Stimulated activated CD8-positive, alpha-beta memory T cell treated with anti-CD3 and anti-CD28 coated beads, Interleukin-4, amount 100 ng/mL, for 24 hours (primary cell): ENCODE measurements around the gene DSCAM.

Experiments
- DNase-seq: peaks from one replicate; pipeline ENCODE4 v3.0.0-alpha.2; 2020; ENCODE audit warnings: low read depth

The DSCAM gene

DNA sequence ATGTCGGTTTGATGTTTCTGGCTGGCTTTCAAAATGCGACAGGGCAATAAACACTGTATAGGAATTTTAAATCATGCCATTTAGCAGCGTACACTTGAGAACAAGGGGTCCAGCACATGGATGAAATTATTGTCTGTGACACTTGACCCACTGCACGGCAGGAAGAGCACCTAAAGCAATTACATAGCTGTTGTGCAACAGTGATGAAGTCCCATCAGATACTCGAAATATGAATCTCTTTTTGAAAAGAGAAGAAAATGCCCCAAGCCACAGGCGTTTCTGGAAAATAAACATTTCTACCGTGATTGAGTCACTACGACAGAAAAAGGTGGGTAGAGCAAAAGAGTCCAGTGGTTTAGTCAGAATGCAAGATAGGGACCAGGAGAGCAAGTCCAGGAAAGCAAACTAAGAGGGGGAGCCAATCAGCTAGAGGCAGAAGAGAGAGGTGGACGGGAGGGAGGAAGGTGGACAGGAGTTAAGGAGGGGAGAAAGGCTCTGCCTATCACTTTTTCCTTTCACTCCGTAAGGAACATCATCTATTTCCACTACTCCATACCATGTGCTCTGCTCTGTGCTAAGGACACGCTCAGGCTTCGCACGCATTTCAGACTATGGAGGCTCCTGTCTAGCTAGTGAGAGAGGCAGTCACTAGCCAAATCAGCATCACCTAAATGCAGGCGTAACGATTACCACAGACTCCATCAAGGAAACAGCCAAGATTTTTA is 6.4 kb downstream of the DSCAM start:
- no peak for DNase-seq

DNA sequence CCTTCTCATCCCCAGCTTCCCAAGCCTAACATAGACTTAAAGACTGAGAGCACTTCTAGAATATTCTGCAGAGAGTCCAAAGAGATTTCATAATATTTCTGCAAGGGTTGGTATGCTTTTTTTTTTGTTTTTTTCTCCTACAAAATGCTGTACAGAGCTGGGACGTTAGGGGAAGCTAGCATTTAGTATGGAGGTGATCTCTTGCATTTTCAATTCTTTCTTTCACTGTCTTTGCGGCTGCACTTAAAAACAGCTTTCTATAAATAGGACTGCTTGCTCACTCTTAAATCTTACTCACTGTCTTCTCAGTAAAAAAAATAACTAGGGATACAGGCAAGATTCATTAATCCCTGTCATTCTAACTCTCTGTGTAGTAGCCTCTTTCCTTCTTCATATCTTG is 7.4 kb downstream of the DSCAM start:
- DNase-seq = no peak

DNA sequence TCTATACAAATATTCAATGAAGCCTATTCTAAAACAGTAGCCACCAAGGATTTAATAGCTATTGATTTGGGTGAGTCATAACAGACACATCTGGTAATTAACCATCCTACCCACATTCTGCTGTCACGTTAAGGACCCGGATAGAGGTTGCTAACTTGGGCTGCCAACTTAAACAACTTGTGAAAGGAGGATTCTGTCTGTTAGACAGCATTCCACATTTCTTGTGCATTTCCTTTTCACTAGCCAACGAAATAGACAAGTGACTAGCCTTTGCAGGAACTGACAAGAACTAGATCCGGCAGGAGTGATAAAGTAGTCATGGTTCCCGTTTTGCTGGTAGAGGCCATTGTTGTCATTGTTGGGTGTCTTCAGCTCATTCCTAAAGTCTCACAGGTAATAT is 9.5 kb downstream of the DSCAM start:
- no peak for DNase-seq

DNA sequence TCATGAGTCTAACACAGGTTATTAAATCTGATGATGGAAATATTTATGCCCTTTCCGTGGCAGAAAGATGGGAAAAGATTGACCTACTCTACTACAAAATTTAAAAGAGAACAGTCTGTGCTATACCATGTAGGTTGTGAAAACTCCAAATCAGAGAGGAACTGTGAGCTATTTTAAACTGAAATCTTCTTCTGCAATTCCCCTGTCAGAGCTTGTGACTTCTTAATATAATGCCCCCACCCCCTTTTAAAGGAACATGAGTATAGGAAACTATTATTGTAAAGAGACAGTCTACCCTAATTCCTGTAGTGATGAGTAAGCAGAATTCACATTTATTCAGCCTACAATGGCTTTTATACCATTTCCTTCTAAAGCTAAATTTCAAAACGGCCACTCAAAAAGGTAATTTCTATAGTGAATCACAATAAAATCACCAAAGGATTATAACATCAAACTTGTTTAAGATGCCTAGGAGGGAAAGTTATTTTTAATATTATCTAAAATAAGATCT is 11.7 kb downstream of the DSCAM start:
- DNase-seq = no peak

DNA sequence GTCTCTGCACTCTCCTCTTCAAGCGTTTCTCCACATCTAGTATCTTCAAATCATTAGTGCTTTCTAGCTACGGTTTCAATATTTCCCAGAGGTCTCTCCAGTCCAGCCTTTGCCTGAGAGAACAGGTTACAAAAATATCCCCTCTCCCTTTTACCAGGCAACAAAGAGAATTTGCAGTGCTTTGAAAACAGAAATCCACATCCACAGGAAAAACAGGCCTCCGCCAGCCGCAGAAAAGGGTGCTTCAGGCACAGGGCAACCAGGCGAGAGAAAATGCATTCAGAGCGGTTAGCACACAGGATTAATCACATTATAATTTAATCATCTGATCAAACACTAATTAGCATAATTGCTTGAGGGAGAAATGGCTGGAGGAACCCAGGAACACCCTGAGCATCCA is 13.8 kb downstream of the DSCAM start:
- DNase-seq = no peak

DNA sequence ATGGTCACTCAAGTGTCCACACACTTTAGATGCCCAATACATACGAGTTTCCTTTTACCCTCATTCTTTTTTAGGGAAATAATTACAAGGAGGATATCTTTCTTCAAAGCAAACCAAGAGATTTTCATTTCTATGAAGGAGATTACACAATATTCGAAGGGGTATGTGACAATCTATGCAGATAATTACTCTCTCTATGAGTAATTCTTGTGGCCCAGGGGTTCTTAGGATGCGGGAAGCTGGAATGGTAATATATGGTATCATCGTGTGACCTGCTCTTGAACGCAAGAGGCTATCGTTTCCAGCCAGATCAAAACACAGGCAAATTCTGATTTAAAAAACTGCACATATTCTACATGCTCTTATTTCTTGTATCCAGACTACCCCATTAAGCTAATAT is 14.6 kb downstream of the DSCAM start:
- no peak for DNase-seq

DNA sequence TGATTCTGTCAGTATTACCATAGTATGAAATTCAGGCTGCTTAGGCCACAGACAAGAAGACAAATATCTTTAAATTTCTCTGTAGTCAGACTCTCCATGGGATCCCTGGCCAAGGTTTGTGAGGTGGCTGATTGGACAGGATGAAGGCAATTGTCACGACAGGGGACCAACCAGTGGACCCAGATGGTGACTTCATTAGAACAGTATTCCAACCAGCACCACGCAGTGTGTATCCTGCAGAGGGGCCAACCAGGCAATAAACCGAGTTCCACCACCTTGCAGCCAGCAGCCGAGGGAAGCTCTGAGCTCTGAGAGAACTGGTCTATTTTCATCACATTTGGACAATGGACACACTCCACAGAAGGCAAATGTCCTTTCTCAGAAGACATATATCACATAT is 16.1 kb downstream of the DSCAM start:
- DNase-seq = no peak

DNA sequence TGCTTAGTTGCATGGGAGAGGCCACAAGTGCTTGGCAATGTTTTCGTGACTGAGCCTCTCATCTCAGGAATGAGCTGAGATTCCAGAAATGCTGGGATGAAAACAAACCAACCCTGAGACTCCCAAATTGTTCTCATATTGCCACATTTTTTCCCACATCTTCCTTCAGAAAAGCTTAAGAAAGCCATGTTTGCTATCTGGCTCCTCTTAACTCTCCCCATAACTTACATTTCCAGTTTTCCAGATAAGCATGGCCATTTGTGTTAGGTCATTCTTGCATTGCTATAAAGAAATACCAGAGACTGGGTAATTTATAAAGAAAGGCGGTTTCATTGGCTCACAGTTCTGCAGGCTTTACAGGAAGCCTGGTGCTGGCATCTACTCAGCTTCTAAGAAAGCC is 17.2 kb downstream of the DSCAM start:
- no peak for DNase-seq

DNA sequence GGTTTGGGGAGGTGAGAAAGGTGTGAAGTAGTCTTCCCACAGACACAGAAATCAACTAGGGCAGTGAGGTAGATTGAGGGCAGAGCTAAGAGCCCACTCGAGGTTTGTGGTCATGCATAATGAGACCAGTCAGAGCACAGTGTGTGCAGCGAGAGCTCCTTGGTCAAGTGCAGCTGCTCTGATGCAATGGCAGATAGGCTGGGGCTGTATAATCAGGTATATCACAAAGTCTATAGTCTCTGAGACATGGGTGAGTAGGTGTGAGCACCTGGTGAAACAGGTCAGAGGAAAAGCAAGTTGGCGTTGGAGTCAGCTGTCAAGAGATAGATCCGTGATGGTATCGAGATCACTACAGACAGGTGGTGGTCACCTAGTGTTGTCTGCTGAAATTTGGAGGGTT is 17.6 kb downstream of the DSCAM start:
- no peak for DNase-seq

DNA sequence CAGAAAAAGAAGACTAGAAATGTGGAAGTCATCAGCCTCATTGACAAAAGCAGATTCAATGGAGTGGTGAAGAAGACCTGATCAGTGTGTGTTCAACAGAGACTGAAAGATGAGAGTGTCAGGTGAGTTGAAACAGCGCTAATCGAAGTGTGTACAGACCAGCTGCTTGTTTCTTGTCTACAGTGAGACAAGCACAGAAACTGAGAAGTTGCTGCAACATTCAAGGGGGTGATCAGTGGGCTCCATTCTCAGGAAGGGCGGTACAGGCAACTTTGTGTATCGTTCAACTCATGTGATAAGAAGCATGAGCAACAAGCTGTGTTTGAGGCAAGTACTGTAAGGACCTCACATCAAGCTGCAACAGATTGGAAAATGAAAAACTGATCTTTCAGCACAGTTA is 19.4 kb downstream of the DSCAM start:
- DNase-seq = no peak

DNA sequence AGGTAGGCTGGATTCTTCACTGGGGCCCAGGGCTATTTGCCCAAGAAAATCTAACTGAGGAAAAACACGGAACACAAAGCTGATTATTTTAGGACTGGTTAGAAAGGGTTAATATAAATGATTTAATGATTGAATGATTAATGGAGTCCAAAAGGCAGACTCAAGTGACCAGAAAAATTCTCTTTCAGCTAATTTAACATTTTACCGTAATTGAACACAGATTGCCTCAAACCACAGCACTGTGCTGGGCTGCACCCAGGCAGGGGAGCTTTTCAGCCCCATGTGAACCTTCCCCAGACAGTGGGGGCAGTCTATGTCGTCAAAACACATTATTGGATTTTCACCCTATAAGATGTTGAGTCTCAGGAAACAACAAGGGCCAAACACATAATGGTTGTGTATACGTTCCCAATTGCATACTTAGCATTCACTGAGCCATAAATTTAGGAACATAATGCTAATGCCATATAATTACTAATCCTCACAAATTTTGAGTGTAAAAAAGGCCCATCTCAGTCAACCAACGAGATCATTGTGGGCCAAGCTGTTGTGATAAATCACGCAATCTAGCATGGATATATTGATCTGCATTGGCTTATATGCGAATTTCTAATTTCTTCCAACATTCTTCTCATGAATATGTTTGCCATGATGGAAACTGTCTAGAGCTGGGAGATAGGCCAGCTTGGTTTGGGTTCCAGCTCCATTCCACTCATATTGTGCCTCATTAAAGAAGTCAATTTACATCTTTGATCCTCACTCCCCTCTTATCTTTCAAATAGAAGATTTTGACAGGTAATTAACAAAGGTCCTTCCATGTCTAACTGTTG is 27.7 kb downstream of the DSCAM start:
- DNase-seq = no peak

DNA sequence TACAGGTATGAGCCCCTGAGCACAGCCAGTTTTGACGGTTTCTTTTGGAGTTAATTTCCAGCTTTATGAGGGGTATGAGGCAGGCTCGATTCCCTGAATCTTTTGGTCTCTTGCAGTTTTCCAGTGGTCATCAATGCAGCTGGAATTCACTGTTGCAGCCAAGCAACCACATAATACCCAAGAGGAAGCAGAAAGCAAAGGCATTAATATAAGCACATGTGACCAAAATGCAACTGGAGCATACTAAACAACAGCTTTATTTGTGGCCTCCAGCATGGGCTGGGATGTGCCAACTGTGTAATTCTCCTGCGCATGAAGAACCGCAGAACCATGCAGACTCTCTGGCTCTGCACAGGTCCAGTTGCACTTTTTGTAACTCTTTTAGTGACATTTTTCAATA is 33.0 kb downstream of the DSCAM start:
- no peak for DNase-seq

DNA sequence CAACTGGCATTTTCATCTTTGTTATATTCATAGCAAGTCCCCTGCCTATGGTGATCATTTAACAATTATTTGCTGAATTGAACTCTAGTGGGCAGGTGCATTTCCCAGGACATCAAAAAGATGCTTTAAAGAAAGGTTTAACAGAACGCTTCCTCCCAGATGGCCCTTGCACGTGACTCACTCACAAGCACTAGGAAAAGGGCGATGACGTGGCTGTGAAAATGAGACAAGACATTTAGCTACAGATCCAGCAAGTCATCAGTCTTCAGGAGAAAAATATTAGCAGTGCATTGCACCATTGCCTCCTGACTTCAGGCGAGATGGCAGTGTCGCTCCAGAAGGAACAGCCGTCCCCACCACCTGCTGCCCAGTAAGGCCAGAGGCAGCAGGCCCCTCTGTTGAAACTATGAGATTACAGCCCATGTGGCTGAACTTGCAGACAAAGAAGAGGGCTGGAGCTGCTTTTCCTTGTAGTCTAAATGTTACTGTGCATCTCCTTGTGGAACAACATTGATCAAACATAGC is 37.2 kb downstream of the DSCAM start:
- no peak for DNase-seq

DNA sequence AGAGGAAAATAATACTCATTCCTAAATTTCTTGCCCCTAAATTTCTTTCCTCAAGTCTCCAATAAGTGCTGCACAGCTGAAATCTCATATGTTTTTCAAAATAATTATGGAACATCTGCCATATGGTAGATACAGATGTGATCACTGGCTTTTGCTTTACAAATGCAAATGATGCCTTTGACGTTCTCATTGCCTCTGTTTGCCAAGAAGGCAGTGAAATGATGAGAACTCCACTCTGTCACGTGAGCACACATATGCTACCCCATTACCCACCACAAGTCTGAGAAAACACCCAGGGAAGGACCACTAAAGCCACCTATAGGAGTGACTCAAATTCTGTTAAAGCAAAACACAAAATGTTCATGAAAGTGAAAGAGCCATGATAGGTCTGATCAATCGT is 43.9 kb downstream of the DSCAM start:
- no peak for DNase-seq

DNA sequence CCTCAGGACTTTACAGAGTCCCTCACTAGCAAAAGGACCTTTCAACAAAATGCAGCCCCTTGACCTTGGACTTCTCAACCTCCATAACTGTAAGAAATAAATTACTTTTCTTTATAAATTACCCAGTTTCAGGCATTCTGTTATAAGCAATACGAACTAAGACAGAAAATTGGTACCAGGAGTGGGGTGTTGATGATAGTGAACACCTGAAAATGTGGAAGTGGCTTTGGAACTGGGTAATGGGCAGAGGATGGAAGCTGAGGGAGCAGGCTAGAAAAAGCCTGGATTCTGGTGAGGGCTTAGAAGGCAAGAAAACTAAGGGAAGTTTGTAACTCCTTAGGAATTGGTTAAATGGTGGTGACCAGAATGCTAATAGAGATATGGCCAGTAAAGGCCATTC is 46.8 kb downstream of the DSCAM start:
- DNase-seq = no peak

DNA sequence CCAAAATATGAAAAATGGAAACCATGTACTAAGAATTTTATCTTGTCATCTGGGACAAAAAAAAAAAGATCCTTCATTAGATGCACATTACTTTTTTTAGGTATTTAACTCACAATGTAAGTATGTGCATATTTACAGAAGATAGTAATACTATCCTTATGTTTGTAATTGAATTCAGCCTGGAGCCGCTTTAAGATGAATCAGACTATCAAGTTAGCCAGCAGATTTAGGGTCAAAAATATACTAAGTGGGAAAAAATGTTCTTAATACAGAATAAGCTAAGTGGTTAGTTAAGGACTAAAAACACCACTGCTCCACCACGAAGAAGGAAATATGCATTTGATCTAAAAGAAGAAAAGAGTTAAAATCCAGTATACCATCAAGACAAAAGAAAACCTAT is 49.1 kb downstream of the DSCAM start:
- DNase-seq = no peak

DNA sequence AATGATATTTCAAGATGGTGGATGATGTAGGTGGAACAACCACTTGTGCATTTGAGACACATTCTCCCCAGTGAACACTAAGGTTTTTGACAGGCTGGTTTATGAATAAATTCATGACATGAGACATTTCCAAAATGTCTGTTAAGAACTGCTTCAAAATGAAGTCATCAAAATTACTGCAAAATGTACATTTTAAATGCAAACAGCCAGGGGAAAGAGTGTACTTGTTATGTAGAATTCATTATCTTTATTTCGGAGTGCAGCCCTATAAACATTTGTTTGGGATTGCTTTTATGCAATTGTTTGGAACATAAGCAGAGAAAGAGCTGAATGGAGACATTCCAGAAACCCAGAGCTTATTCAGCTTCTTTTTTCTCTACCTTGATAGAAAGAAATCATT is 49.5 kb downstream of the DSCAM start:
- DNase-seq = no peak

DNA sequence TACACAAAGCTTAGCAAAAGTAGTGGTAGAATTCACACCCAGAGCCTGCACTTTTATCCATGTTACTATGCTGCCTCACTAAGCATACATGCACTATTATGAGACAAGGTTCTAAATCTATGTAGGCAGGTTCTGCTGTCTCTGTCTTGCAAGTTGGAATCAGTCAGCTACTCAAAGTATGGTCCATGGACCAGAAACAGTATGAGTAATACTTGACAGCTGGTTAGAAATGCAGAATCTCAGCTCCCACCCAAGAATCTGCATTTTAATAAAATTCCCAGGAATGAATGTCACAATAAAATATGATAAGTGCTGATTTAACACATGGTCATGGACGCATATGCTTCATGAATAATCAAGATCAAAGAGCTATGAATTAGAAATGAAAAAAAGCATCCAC is 50.5 kb downstream of the DSCAM start:
- no peak for DNase-seq

DNA sequence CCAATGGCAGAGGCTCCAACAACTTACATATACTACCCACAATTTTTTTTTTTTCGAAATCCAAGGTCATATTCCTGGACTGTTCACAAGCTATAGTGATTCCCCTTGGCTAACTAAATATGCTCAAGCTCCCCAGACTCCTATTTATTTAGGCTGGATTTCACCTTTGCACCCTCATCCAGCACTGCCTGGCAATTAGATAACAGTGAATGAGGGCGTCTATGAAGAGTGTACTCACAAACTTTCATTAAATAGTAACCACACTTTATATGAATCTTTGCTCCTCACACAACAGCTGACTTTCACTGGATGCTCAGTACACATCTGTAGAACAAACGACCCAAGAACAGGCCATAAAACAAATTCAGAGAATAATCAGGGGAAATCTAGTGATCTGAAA is 51.6 kb downstream of the DSCAM start:
- DNase-seq = no peak

DNA sequence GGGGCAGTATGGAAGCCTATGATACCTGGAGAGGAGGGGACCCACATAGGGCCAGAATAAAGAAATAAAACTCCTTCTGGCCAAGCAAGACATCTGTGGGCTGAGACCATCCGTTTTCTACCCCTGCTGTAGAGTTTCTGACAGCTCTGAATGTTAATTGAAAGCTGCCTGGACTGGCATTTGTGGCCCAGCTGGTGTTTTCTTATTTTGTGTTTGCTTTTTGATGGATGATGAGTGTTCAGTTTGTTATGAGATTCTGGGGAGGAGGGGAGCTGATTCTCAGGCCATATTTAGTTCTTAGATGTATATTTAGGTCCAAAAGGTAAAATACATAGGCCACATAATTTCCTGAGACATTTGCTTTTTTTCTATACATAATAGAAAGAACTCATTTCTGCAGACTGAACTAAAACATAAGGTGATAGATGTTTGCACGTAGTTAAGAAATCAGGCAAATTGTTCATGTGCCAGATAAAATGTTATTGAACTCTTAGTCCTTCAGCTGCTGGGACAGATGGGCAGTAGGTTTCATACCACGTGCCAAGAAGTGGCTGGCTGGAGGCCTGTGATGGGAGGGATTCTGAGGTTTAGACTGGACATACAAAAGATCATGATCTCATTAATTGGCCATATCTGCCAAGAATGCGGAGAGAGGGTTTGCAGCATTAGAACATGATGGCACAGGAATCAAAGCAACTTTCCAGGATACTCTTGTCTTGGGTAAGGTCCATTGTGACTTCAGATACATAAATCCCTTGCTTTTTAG is 54.1 kb downstream of the DSCAM start:
- DNase-seq = no peak

DNA sequence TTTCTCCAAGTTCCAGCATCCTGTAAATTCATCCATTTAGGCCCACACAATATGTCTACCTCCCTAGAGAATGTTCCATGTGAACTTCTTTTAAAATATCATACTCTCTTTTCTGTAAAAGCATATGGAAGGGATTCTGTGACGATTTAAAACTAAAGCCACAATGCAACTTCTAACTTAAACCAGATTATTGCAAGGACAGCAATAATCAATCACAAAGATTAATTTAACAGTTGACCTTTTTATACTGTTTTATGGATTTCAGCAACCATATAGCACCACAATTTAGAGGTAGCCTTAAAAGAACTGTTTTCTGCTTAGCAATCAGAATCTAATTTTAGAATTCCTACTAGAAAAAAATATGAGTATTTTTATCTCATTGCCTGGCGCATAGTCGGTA is 58.3 kb downstream of the DSCAM start:
- no peak for DNase-seq

DNA sequence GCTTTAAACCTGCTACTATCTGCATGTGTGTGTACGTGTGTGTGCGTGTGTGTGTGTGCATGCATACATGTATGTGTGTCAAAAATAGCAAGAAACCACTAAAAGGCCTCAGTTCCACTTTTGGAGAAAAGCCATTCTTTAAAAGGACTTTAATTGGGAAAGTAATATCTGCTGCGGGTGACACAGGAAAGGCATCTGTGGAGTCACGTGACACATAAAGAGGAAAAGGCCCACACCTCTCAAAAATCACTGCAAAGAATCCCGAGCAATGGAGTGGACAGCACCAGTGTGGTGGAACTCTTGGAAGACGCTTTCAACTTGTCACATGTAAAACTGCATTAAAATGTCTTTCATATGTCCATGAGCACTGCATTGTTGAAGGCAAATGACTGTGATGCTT is 63.6 kb downstream of the DSCAM start:
- DNase-seq = no peak
